GM21825 (cell line): ENCODE measurements around the gene ALG6.
"Not testable (repeated sequence)": the region's sequence is repeated elsewhere in the genome, so short reads cannot be mapped to it uniquely, and the experiment has no call there.

Experiments used
- ATAC-seq: cut with Tn5 transposase; IDR thresholded peaks from one replicate; pipeline ENCODE4 v1.9.1; 2021; ENCODE audit warnings: mild to moderate bottlenecking, moderate library complexity; ENCODE audit not compliant: unreplicated experiment

The ALG6 gene

GRCh38 chr1:63411066-63411465 is 43.6 kb downstream of the ALG6 start:
- no peak for ATAC-seq

GRCh38 chr1:63413394-63413793 is 46.0 kb downstream of the ALG6 start:
- no peak for ATAC-seq

- no peak for ATAC-seq
Measured at GRCh38 chr1:63414691-63415365, 47.4 kb downstream of the ALG6 start.

GRCh38 chr1:63418101-63418500 is 50.7 kb downstream of the ALG6 start:
- no peak for ATAC-seq

GRCh38 chr1:63420746-63421145 is 53.3 kb downstream of the ALG6 start:
- ATAC-seq = not testable (repeated sequence)

- ATAC-seq = no peak
Measured at GRCh38 chr1:63423649-63424048, 56.2 kb downstream of the ALG6 start.

- no peak for ATAC-seq
Measured at GRCh38 chr1:63428815-63429214, 61.4 kb downstream of the ALG6 start.

GRCh38 chr1:63429281-63429680 is 61.9 kb downstream of the ALG6 start:
- no peak for ATAC-seq

- ATAC-seq = no peak
Measured at GRCh38 chr1:63435161-63435560, 67.7 kb downstream of the ALG6 start.

GRCh38 chr1:63442141-63442475 is 74.7 kb downstream of the ALG6 start:
- peak; percentile 12 for ATAC-seq

- no peak for ATAC-seq
Measured at GRCh38 chr1:63448731-63449246, 81.4 kb downstream of the ALG6 start.

- ATAC-seq = no peak
Measured at GRCh38 chr1:63450416-63450815, 83.0 kb downstream of the ALG6 start.

- ATAC-seq = no peak
Measured at GRCh38 chr1:63453232-63453631, 85.8 kb downstream of the ALG6 start.

GRCh38 chr1:63454269-63454668 is 86.8 kb downstream of the ALG6 start:
- ATAC-seq = no peak

GRCh38 chr1:63458750-63459149 is 91.3 kb downstream of the ALG6 start:
- ATAC-seq = no peak

- no peak for ATAC-seq
Measured at GRCh38 chr1:63461661-63462230, 94.3 kb downstream of the ALG6 start.

- ATAC-seq = no peak
Measured at GRCh38 chr1:63463248-63463647, 95.8 kb downstream of the ALG6 start.

GRCh38 chr1:63466181-63466580 is 98.8 kb downstream of the ALG6 start:
- ATAC-seq = no peak

- ATAC-seq = no peak
Measured at GRCh38 chr1:63466759-63467158, 99.3 kb downstream of the ALG6 start.

- not testable (repeated sequence) for ATAC-seq
Measured at GRCh38 chr1:63468683-63469082, 101.3 kb downstream of the ALG6 start.

GRCh38 chr1:63475761-63476160 is 108.3 kb downstream of the ALG6 start:
- no peak for ATAC-seq

GRCh38 chr1:63480057-63480456 is 112.6 kb downstream of the ALG6 start:
- no peak for ATAC-seq

GRCh38 chr1:63486629-63487028 is 119.2 kb downstream of the ALG6 start:
- no peak for ATAC-seq
